MM.1S (cell line): Measurements from ENCODE around the gene TMEM168.
"Not testable (repeated sequence)": the region's sequence is repeated elsewhere in the genome, so short reads cannot be mapped to it uniquely, and the experiment has no call there.

Experiments used
- DNase-seq: peaks from one replicate; pipeline ENCODE4 v3.0.0-alpha.2; 2015
- H2AFZ ChIP-seq: fragments of 300-600 bp; sonication (generic); 2 replicates; pipeline ENCODE4 v1.6.0; 2016; ENCODE audit warnings: antibody characterized with exemption, low read length
- H3F3A ChIP-seq: fragments of 300-600 bp; sonication (generic); 2 replicates; pipeline ENCODE4 v1.6.1; 2016; ENCODE audit warnings: mild to moderate bottlenecking, antibody characterized with exemption, low read length, moderate library complexity, mixed read lengths; ENCODE audit not compliant: insufficient read depth
- H3K27ac ChIP-seq: fragments of 300-600 bp; sonication (generic); 2 replicates; pipeline ENCODE4 v1.5.1; 2016; ENCODE audit warnings: mild to moderate bottlenecking, low read length
- H3K27me3 ChIP-seq: fragments of 300-600 bp; sonication (generic); replicated peaks from 2 replicates; pipeline ENCODE4 v1.6.0; 2016; ENCODE audit warnings: low read length; ENCODE audit not compliant: insufficient read depth
- H3K36me3 ChIP-seq: fragments of 300-600 bp; sonication (generic); replicated peaks from 2 replicates; pipeline ENCODE4 v1.6.1; 2016; ENCODE audit warnings: mild to moderate bottlenecking, low read length, mixed read lengths; ENCODE audit not compliant: insufficient read depth
- H3K4me1 ChIP-seq: fragments of 300-600 bp; sonication (generic); 2 replicates; pipeline ENCODE4 v1.6.1; 2016; ENCODE audit warnings: low read length, mixed read lengths
- H3K4me2 ChIP-seq: fragments of 300-600 bp; sonication (generic); 2 replicates; pipeline ENCODE4 v1.6.0; 2016; ENCODE audit warnings: low read depth, low read length
- H3K4me3 ChIP-seq: fragments of 300-600 bp; sonication (generic); 2 replicates; pipeline ENCODE4 v1.5.1; 2016; ENCODE audit warnings: low read length, mixed read lengths
- H3K79me2 ChIP-seq: fragments of 300-600 bp; sonication (generic); 2 replicates; pipeline ENCODE4 v1.6.1; 2016; ENCODE audit warnings: mixed run types, low read length, mixed read lengths
- H3K9ac ChIP-seq: fragments of 300-600 bp; sonication (generic); 2 replicates; pipeline ENCODE4 v1.6.1; 2016; ENCODE audit warnings: low read length, mixed read lengths
- H3K9me2 ChIP-seq: fragments of 300-600 bp; sonication (generic); replicated peaks from 2 replicates; pipeline ENCODE4 v1.6.1; 2016; ENCODE audit warnings: mild to moderate bottlenecking, low read length, mixed read lengths; ENCODE audit not compliant: insufficient read depth
- H3K9me3 ChIP-seq: fragments of 300-600 bp; sonication (generic); replicated peaks from 2 replicates; pipeline ENCODE4 v1.6.1; 2016; ENCODE audit warnings: mild to moderate bottlenecking, low read length, mixed read lengths; ENCODE audit not compliant: insufficient read depth
- H4K20me1 ChIP-seq: fragments of 300-600 bp; sonication (generic); 2 replicates; pipeline ENCODE4 v1.6.1; 2016; ENCODE audit warnings: mild to moderate bottlenecking, low read length, moderate library complexity, mixed read lengths; ENCODE audit not compliant: insufficient read depth
- EZH2 ChIP-seq: fragments of 300-600 bp; sonication (generic); optimal IDR thresholded peaks from 2 replicates; pipeline ENCODE3; 2017; ENCODE audit warnings: low read depth, mild to moderate bottlenecking, antibody characterized with exemption, low read length, mixed read lengths
- EZH2phosphoT487 ChIP-seq: fragments of 300-600 bp; sonication (generic); IDR thresholded peaks from 2 replicates; pipeline ENCODE4 v1.6.1; 2018; ENCODE audit warnings: antibody characterized with exemption, low read length
- TF ChIP-seq, protein P1 (sequence below): fragments of 300-600 bp; sonication (generic); IDR thresholded peaks from 2 replicates; pipeline ENCODE4 v1.5.1; 2016; ENCODE audit warnings: antibody characterized with exemption, low read length, mixed read lengths

The TMEM168 gene

GRCh38 chr7:112798274-112799159 is 8.3 kb upstream of the TMEM168 start:
- TF ChIP-seq EZH2 (no peak), EZH2phosphoT487 (no peak)
- TF ChIP-seq, protein P1, sequence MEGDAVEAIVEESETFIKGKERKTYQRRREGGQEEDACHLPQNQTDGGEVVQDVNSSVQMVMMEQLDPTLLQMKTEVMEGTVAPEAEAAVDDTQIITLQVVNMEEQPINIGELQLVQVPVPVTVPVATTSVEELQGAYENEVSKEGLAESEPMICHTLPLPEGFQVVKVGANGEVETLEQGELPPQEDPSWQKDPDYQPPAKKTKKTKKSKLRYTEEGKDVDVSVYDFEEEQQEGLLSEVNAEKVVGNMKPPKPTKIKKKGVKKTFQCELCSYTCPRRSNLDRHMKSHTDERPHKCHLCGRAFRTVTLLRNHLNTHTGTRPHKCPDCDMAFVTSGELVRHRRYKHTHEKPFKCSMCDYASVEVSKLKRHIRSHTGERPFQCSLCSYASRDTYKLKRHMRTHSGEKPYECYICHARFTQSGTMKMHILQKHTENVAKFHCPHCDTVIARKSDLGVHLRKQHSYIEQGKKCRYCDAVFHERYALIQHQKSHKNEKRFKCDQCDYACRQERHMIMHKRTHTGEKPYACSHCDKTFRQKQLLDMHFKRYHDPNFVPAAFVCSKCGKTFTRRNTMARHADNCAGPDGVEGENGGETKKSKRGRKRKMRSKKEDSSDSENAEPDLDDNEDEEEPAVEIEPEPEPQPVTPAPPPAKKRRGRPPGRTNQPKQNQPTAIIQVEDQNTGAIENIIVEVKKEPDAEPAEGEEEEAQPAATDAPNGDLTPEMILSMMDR = no peak
- Histone ChIP-seq H3K4me2 (no peak overlapping the region), H3K36me3 (no peaks in the 10 kb centered on the region), H3K79me2 (no peaks in the 10 kb centered on the region), H3K27me3 (no peaks in the 10 kb centered on the region), H3K9me3 (no peaks in the 10 kb centered on the region), H3F3A (0 out of 2 replicates have a peak, but pooled peaks cover 3% of the 10 kb centered on the region), H3K4me1 (no peaks in the 10 kb centered on the region), H3K4me3 (no peak overlapping the region), H3K9me2 (no peaks in the 10 kb centered on the region), H4K20me1 (no peaks in the 10 kb centered on the region), H2AFZ (no peak overlapping the region), H3K9ac (no peak overlapping the region), H3K27ac (no peak overlapping the region)
- no peak for DNase-seq

- not testable (repeated sequence) for H3K9me2 ChIP-seq, H3K4me2 ChIP-seq, H3K4me3 ChIP-seq, H3K9me3 ChIP-seq, H3K79me2 ChIP-seq, H3K27ac ChIP-seq, H4K20me1 ChIP-seq, DNase-seq, H3F3A ChIP-seq, H3K4me1 ChIP-seq, H3K36me3 ChIP-seq, H3K27me3 ChIP-seq, H2AFZ ChIP-seq, H3K9ac ChIP-seq
Observed at GRCh38 chr7:112796552-112796951, 6.4 kb upstream of the TMEM168 start.

GRCh38 chr7:112792441-112792840 is 2.2 kb upstream of the TMEM168 start:
- peaks cover 18% of the 10 kb centered on the region for H3F3A ChIP-seq
- no peak overlapping the region for H3K4me3 ChIP-seq
- no peak overlapping the region for H3K4me2 ChIP-seq
- TF ChIP-seq, protein P1 = no peak
- TF ChIP-seq EZH2 = no peak
- no peak for TF ChIP-seq EZH2phosphoT487
- no peaks in the 10 kb centered on the region for H3K36me3 ChIP-seq
- H3K27ac ChIP-seq = no peak overlapping the region
- no peaks in the 10 kb centered on the region for H3K9me3 ChIP-seq
- peaks cover 10% of the 10 kb centered on the region for H3K4me1 ChIP-seq
- no peaks in the 10 kb centered on the region for H3K9me2 ChIP-seq
- no peak overlapping the region for H3K9ac ChIP-seq
- no peak overlapping the region for H2AFZ ChIP-seq
- no peak for DNase-seq
- H4K20me1 ChIP-seq = no peaks in the 10 kb centered on the region
- H3K79me2 ChIP-seq = peaks cover 20% of the 10 kb centered on the region
- no peaks in the 10 kb centered on the region for H3K27me3 ChIP-seq

DNA sequence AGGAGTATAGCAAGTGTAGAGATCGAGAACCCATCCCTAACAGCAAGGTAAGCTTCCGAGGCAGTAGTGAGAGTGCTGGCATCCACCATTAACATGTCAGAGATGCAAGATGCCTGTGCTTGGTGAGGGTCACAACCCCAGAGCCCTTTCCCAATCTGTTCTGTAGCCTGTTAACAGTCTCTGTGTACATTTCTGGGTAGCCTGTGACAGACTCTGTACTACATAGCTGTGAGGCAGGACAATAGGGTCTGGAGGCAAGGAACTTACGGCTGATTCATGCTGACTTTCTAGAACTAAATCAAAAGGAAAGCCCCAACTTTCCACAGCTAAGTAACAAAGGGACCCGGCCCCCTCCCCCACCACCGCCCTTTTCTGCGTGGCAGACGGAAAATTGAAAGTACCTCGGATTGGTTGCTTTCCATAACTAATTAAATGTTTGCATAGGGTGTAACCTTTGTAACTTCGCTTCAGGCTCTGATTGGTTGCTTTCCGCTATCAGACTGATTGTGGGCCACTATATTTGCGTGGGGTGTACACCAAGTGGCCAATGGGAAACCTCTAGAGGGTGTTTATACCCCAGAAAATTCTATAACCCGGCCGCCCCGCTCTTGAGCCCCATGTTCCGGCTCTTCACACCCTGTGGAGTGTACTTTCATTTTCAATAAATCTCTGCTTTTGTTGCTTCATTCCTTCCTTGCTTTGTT is 1.4 kb upstream of the TMEM168 start:
- no peak overlapping the region for H3K4me3 ChIP-seq
- no peaks in the 10 kb centered on the region for H4K20me1 ChIP-seq
- H3K9me2 ChIP-seq = no peaks in the 10 kb centered on the region
- no peak overlapping the region for H3K4me2 ChIP-seq
- H2AFZ ChIP-seq = no peak overlapping the region; the same call in 1 of the 2 replicates
- no peaks in the 10 kb centered on the region for H3K9me3 ChIP-seq
- H3F3A ChIP-seq = peaks cover 18% of the 10 kb centered on the region
- no peak overlapping the region for H3K9ac ChIP-seq
- no peak for DNase-seq
- no peaks in the 10 kb centered on the region for H3K36me3 ChIP-seq
- TF ChIP-seq EZH2phosphoT487 (no peak), EZH2 (no peak)
- TF ChIP-seq, protein P1 = no peak
- H3K27ac ChIP-seq = no peak overlapping the region
- peaks cover 29% of the 10 kb centered on the region for H3K79me2 ChIP-seq
- no peaks in the 10 kb centered on the region for H3K27me3 ChIP-seq
- H3K4me1 ChIP-seq = peaks cover 10% of the 10 kb centered on the region
